Glomerular visceral epithelial cell (primary cell): ENCODE results near the gene ZNF710.

Experiments
- DNase-seq: peaks from one replicate; pipeline ENCODE4 v3.0.0-alpha.2; 2016; ENCODE audit errors: extremely low spot score

ZNF710 gene

GRCh38 chr15:90037961-90038631 is 37.0 kb downstream of the ZNF710 start:
- peak; percentile 6 for DNase-seq

DNA sequence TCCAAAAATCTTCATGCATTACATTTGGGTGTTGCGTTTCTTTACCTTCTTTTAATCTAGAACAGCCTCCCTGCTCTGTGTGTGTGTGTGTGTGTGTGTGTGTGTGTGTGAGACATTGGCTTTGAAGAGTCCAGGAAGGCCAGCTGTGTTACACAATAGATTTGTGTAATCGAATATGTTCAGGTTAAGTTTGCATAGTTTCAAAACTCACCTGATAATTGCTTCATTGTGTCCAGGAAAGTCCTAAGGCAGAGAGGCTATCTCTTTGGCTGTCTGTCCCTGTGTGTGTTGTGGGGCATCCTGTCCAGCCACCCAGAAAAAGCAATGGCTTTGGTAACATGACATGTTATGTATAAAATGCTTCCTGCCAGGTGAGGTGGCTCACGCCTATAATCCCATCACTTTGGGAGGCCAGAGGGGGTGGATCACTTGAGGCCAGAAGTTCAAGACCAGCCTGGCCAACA is 37.5 kb downstream of the ZNF710 start:
- DNase-seq = no peak

DNA sequence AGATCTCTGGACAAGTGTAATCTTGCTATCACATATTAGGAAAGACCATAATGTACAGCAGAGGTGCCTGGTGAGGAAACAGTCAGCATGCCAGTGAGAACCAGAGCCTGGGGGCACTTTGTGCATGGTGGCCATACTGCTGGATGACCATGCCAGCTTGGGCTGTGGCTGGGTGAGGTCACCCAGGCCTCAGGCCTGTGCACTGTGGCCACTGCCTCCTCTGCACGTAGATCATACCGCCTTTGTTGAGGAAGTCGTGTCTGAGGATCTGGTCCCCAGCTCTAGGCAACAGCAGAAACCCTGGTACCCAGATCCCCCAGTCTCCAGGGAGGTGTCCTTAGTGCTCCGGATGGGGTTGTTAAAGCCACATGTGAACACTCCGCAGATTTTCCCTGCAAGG is 38.9 kb downstream of the ZNF710 start:
- no peak for DNase-seq

GRCh38 chr15:90040618-90041017 is 39.5 kb downstream of the ZNF710 start:
- no peak for DNase-seq

DNA sequence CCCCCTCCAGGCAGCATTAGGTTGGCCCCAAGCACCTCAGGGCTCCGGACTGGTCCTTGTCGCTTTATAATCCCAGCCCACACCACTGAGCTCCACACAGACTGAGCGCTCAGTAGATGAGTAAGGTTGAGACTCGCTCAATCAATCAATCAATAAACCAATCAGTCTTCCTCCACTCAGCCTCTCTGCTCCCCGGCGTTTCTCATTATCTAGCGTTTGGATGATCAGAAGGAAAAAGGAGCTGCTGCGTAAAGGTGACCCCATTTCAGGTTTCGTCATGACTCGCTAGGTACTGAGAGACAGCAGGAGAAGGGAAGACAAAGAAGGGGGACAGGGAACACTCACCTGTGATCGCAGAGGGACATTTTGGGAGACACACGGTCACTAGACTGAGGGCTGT is 41.2 kb downstream of the ZNF710 start:
- no peak for DNase-seq

DNA sequence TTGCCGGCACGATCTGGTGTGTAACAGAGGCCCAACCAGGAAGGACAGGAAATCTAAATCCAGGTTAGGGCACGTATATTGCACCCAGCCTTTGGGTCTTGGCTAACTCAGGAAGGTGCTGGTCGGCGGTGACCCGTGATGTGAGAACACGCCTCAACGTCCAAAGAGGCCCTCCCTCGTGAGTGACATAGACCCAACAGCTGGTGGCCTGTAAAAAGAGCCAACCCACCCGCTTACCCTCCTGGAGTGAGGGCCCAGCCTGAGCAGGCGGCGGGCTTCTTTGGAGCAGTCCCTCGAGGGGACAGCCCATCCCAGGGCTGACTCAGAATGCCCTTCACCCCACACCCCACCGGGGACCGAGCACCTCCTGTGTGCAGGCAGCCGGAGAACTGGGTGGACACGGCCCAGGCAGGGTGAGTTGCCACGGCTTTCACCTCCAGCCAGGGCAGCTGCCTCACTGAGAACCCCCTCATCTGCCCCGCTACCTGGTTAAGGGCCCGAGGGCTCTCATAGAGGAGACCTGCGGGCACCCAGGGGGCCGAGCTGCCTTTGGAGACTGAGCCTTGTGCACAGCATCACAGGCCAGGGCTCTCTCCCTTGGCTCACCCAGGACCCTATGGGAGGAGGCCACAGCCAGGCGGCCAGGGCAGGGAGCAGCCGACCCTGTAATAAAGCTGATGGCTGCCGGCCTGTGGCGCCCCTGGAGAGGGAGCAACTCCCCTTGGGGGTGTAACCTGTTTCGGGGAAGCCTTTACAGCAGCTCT is 41.8 kb downstream of the ZNF710 start:
- DNase-seq = no peak

DNA sequence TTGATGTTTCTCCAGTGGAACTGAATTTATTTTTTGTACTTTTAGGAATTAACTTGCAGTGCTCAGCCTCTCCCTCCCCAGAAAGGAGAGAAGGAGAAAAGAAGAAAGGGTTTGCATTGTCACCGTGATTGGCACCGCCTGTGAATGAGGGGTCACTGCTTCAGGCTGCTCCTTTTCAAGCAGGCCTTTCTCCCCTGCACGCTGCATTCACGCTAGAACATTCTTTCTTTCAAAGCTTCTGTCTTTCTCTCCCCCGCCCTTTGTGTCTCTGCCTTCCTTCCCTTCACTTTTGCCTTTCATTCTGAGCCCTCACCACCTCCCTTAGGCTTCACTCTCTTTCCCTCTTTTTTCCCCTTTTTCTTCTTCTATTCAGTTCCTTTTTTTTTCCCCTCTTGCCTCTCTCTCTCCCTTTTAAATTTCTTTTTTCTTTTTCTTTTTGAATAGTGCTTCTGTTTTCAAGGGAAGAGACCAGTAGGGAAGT is 42.4 kb downstream of the ZNF710 start:
- DNase-seq = no peak

DNA sequence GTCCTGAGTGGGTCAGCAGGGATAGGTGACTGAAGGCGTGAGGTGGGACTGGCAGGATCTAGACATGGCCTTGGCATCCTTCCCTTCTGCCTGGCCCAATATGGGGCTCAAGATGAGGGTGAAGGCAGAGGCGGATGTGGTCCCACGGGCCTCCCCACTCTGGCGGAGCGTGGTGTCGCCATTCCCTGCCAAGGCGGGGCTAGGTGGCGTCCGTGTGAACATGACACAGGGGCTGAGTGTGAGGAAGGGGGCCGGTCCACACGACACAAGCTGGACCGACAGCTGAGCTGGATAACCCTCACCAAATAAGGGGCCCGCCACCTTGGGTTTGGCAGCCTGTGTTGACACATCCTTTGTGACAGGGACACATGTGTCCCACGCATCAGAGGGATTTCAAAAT is 43.1 kb downstream of the ZNF710 start:
- DNase-seq = no peak

DNA sequence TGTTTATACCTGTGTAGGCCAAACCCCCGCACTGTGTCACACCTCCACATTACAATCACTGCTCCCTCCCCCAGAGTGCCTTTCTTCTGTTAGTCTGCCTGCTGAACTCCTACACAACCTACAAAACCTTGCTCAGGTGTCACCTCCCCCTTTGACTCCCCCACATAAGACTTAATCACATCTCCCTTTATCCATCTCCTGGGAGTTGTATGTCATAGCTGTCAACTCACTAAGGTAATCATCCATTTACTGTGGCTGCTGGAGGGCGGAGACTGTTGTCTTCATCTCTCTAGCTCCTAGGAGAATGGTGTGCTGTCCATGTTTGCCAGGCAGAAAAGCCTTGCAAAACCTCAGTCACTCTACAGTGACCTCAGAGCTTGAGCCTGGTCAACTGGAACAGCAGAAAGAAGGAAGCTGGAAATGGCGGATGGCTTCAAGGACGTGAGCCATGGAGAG is 43.8 kb downstream of the ZNF710 start:
- DNase-seq = peak; percentile 25

- no peak for DNase-seq
These were observed 45.2 kb downstream of the ZNF710 start for GRCh38 chr15:90046289-90046688.

- DNase-seq = no peak
These were observed 45.8 kb downstream of the ZNF710 start for GRCh38 chr15:90046911-90047392.

DNA sequence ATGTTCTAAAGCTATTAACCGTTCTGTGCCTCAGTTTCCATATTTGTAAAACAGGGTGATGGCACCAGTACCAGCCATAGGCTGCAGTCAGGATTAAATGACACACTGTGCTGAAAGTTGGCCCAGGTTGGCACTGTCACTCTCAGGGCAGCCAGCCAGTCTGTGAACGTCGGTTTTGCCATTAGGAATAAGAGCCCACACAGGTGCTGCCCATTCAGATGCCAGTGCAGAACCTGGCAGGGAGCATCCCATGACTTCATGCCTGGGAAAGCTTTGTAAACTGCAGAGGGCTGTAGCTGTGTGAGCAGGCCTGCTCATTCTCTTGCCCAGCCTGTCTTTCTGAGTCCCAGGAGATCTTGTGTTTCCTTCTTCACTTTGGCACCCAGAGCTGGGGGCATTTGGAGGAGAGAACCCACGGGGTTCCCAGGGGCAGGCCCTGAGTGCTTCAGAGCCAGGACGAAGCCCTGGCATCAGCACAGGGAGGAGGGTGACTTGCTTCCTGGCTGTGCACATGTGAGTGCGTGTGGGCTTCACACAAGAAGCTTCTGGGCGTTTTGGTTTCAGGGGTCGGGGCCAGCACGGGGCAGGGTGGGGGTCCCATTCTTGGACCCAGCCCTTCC is 46.9 kb downstream of the ZNF710 start:
- no peak for DNase-seq

GRCh38 chr15:90049030-90049429 is 47.9 kb downstream of the ZNF710 start:
- no peak for DNase-seq

DNA sequence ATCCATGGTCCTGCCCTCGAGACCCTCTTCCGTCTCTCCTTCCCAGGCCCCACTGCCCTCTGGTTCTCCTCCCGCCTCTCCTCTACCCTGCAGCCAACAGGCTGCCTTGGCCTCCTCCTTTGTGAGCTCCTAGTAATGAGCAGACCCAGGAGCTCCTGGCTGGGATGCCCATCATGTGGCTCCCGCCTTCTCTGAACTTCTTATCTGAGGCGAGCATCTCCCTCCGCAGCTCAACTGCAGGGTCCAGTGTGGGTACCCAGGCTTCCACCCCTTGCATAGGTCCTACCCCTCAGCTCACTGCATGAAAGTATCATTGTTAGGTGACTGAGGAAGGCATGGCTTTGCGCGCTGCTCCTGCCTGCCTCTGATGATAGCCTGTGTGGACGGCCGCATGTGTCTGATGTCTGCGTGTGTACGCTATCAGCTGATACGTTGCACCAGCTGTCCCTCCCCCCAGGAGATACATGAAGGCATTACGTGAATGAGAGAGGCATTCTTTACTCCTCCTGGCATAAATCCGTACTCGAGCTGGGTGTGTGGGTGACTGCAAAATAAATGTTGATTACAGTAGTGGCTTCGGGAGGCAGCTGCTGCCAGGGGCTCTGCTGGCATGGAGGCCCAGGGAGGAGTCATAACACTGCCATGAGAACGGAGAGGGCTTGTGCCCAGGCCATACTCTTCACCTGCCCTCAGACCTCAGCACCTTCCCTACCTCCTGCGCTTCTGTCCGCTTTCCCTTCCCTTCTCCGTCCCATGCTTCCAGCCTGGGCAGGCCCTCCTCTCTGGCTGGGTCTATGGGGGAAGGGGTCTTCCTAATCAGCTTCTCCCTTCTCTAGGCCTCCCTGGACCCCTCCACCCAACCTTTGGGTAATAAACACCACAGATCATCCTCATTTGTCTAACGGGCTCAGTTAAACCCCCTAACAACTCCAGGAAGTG is 48.8 kb downstream of the ZNF710 start:
- DNase-seq = no peak

DNA sequence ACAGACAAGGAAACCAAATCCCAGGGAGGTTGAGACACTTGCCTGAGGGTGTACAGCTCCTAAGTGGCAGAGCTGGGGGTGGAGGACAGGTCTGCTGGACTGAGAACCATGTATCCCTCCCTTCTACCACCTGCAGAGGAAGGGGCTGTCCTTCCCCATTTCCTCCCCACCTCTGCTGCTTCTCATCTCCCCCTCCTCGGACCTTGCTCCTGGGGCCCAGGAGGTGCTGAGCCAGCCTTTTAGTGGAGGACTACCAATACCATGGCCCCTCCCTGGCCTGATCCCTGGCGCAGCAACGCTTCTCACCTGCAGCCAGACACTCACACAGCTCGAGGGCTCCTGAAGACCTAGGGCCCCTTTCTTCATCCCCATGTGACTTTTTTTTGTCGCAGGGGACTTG is 50.8 kb downstream of the ZNF710 start:
- DNase-seq = no peak

DNA sequence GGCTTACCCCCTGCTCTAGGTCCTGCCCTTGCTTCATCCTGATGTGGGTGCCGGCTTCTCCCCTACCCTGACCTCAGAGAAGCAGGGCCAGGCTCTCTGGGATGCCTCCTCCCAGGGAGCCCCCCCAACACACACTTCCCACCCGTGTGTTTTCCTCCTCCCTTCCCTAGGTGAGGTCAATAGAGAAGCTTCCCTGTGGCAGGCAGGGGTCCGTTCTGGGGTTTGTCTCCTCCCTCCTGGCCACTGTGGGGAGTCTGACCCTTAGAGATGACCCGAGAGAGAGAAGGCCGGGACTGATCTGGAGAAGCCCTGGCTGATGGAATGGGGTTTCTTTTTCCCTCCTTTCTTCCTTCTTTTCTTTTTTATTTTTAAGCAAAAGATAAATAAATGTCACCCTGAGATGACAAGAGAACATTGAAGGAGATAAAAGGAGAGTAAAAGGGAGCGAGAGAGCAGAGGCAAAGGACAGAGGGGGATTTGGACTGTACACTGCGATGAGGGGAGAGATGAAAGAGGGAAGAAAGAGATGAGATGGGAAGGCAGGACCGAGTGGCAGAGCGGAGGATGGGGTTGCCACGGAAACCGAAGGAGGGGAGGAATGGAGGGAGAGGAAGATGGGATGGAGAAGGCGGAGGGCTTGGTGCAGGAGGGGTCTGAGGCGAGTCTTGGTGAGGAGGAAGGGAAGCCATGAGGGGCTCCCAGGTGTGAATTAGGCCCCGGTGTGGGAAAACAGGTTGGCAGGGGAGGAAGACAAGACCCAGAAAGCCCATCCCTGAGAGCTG is 52.8 kb downstream of the ZNF710 start:
- no peak for DNase-seq

GRCh38 chr15:90054618-90055097 is 53.5 kb downstream of the ZNF710 start:
- no peak for DNase-seq

- no peak for DNase-seq
These were observed 54.1 kb downstream of the ZNF710 start for GRCh38 chr15:90055182-90055581.

GRCh38 chr15:90056529-90056928 is 55.4 kb downstream of the ZNF710 start:
- DNase-seq = no peak

- DNase-seq = no peak
These were observed 57.2 kb downstream of the ZNF710 start for GRCh38 chr15:90058308-90058707.
